CD4-positive, alpha-beta T cell (primary cell): Measurements from ENCODE around the gene POU2F1. TPM values are rescaled to one million over a fixed set of nuclear protein-coding genes. Genes with fewer than 3 reads are reported as not detected.

Experiments
- ATAC-seq: fragments of 200-7000 bp; cut with Tn5 transposase; one replicate; pipeline ENCODE4 v1.10.0; 2022; ENCODE audit warnings: mild to moderate bottlenecking; ENCODE audit not compliant: poor library complexity
- CTCF ChIA-PET: fragments of 350-600 bp; sonication (Branson Sonifier 250); formaldehyde crosslinking; loops from one replicate; lab custom pipeline; 2021; ENCODE audit warnings: antibody characterized with exemption, inconsistent platforms; lab: Charles Lee
- POLR2A ChIA-PET: fragments of 350-600 bp; sonication (Branson Sonifier 250); formaldehyde crosslinking; loops from one replicate; lab custom pipeline; 2021; ENCODE audit warnings: antibody characterized with exemption, inconsistent platforms; lab: Charles Lee
- DNase-seq, 14 experiments: peaks; one replicate each; pipeline ENCODE4 v3.0.0-alpha.2; 2013 to 2020; ENCODE audit warnings: mixed read lengths in 2 of 14
- H3K27ac ChIP-seq, 2 donors: one replicate each; pipeline versions ENCODE4 v1.5.1 to v1.7.0; 2013; ENCODE audit warnings: low read length in 2 of 2, low read depth in 1 of 2, mild to moderate bottlenecking in 1 of 2
- H3K27me3 ChIP-seq, 2 experiments: 1 replicate in 1 of 2; 2 replicates in 1 of 2; pipeline versions ENCODE4 v1.6.1 to v1.7.0; 2013; ENCODE audit warnings: low read length in 2 of 2, control low read depth in 1 of 2, mild to moderate bottlenecking in 1 of 2, moderate library complexity in 1 of 2; ENCODE audit not compliant: insufficient read depth in 2 of 2, control insufficient read depth in 1 of 2
- H3K36me3 ChIP-seq: one replicate; pipeline ENCODE4 v1.6.1; 2013; ENCODE audit warnings: low read length, control low read depth; ENCODE audit not compliant: insufficient read depth
- H3K4me1 ChIP-seq: one replicate; pipeline ENCODE4 v1.6.1; 2013; ENCODE audit warnings: low read length, control low read depth; ENCODE audit not compliant: insufficient read depth
- H3K4me3 ChIP-seq: one replicate; pipeline ENCODE4 v1.5.1; 2013; ENCODE audit warnings: mild to moderate bottlenecking, low read length, moderate library complexity
- H3K9me3 ChIP-seq, 2 experiments: 1 replicate in 1 of 2; 2 replicates in 1 of 2; pipeline versions ENCODE4 v1.6.1 to v1.7.0; 2013; ENCODE audit warnings: low read length in 2 of 2, mild to moderate bottlenecking in 2 of 2, control low read depth in 1 of 2, moderate library complexity in 1 of 2; ENCODE audit not compliant: control insufficient read depth in 1 of 2, insufficient read depth in 1 of 2
- H3K27ac Mint-ChIP-seq: one replicate; pipeline ENCODE4 v1.8.0; 2020; ENCODE audit warnings: mixed read lengths
- H3K27me3 Mint-ChIP-seq: one replicate; pipeline ENCODE4 v1.8.0; 2021; ENCODE audit warnings: mixed read lengths
- H3K36me3 Mint-ChIP-seq: one replicate; pipeline ENCODE4 v1.8.0; 2021; ENCODE audit warnings: low read depth, mixed read lengths
- H3K4me1 Mint-ChIP-seq: one replicate; pipeline ENCODE4 v1.8.0; 2021; ENCODE audit warnings: low read depth, mixed read lengths
- H3K4me3 Mint-ChIP-seq: one replicate; pipeline ENCODE4 v1.8.0; 2020; ENCODE audit warnings: mild to moderate bottlenecking, mixed read lengths
- H3K9me3 Mint-ChIP-seq: one replicate; pipeline ENCODE4 v1.8.0; 2020; ENCODE audit warnings: mixed read lengths
- CTCF ChIP-seq: fragments of 200-600 bp; IDR thresholded peaks from one replicate; pipeline ENCODE4 v1.8.0; 2022; ENCODE audit warnings: antibody characterized with exemption, mild to moderate bottlenecking
- intact Hi-C, 2 experiments: fragments of 100-400 bp; cut with DNase I in 1 of 2; cut with micrococcal nuclease in 1 of 2; formaldehyde crosslinking; loops; one replicate each; pipeline versions ENCODE4 v1.15.1 to v1.9.0; 2023 to 2025; cut with DNase I, micrococcal nuclease
- total RNA-seq, 174 experiments: library from RNA in 2 of 174; stranded (reverse) in 2 of 174; gene quantifications; one replicate each; pipeline ENCODE4 v1.2.3 and lab custom pipeline; 2021 to 2026

Gene POU2F1
- total RNA-seq, 2 experiments from 2014 or later = 27.0 to 28.6 TPM

GRCh38 chr1:167443757-167444156 is 223.1 kb downstream of the POU2F1 start:
- Mint-ChIP-seq H3K36me3 (peaks cover 90% of the 10 kb centered on the region), H3K4me3 (no peak overlapping the region), H3K27me3 (no peaks in the 10 kb centered on the region), H3K9me3 (no peaks in the 10 kb centered on the region), H3K4me1 (peaks cover 89% of the 10 kb centered on the region), H3K27ac (peak overlapping the region; percentile 100)
- peaks cover 95% of the 10 kb centered on the region for H3K4me1 ChIP-seq
- no peak for TF ChIP-seq CTCF
- no peak overlapping the region for H3K27ac ChIP-seq
- ATAC-seq = no peak
- peaks cover 47% of the 10 kb centered on the region for H3K36me3 ChIP-seq
- no peak overlapping the region for H3K4me3 ChIP-seq
- no peak for DNase-seq
- intact Hi-C loops = loop anchor here (2.0 to 10.0 kb wide), 5 partner anchors 41 to 379 kb away; partner anchors contain the start of gene POU2F1 (in 1 of the 2)
- H3K27me3 ChIP-seq = no peaks in the 10 kb centered on the region
- ChIA-PET POLR2A (interaction anchor here (0.9 to 8.0 kb wide), 6 partner anchors 12 to 74 kb away, joined by 3 to 91 read pairs (median 4); partner anchors contain the start of gene CD247), CTCF (interaction anchor here (1.0 kb wide), 1 partner anchor 75 kb away, joined by 5 read pairs; the partner anchor contains the start of gene CD247)
- H3K9me3 ChIP-seq = no peaks in the 10 kb centered on the region

- peaks cover 94% of the 10 kb centered on the region for H3K4me1 ChIP-seq
- peak in 2 of 14 experiments; percentile 2 to 46 for DNase-seq
- no peaks in the 10 kb centered on the region for H3K9me3 Mint-ChIP-seq
- peak overlapping the region; percentile 37 for H3K4me3 ChIP-seq
- peak overlapping the region; percentile 84 to 89 for H3K27ac ChIP-seq
- POLR2A ChIA-PET = interaction anchor here (0.7 to 3.9 kb wide), 30 partner anchors 9 to 356 kb away, joined by 3 to 126 read pairs (median 6); partner anchors contain the start of genes CD247, CREG1, GPA33 and POU2F1
- no peak for TF ChIP-seq CTCF
- H3K27me3 Mint-ChIP-seq = no peaks in the 10 kb centered on the region
- H3K4me1 Mint-ChIP-seq = peaks cover 85% of the 10 kb centered on the region
- H3K4me3 Mint-ChIP-seq = peak overlapping the region; percentile 91
- H3K36me3 Mint-ChIP-seq = peaks cover 72% of the 10 kb centered on the region
- no peaks in the 10 kb centered on the region for H3K9me3 ChIP-seq
- ATAC-seq = no peak
- H3K36me3 ChIP-seq = peaks cover 23% of the 10 kb centered on the region
- CTCF ChIA-PET = interaction anchor here (0.7 to 2.2 kb wide), 11 partner anchors 9 to 227 kb away, joined by 3 to 9 read pairs (median 4); partner anchors contain the start of gene POU2F1
- peak overlapping the region; percentile 100 for H3K27ac Mint-ChIP-seq
- intact Hi-C loops = loop anchor here (1.0 to 10.0 kb wide), 4 partner anchors 8 to 382 kb away; no protein-coding TSS in a partner anchor
- no peaks in the 10 kb centered on the region for H3K27me3 ChIP-seq
Observed at GRCh38 chr1:167446966-167447365, 226.3 kb downstream of the POU2F1 start.

- H3K27ac ChIP-seq = peak overlapping the region; percentile 84 to 89
- peak overlapping the region; percentile 37 for H3K4me3 ChIP-seq
- Mint-ChIP-seq H3K27ac (peak overlapping the region; percentile 100), H3K27me3 (no peaks in the 10 kb centered on the region), H3K4me3 (peak overlapping the region; percentile 91), H3K9me3 (no peaks in the 10 kb centered on the region), H3K36me3 (peaks cover 72% of the 10 kb centered on the region), H3K4me1 (peaks cover 85% of the 10 kb centered on the region)
- POLR2A ChIA-PET = interaction anchor here (0.7 to 3.9 kb wide), 30 partner anchors 8 to 357 kb away, joined by 3 to 126 read pairs (median 6); partner anchors contain the start of genes CD247, CREG1, GPA33 and POU2F1
- intact Hi-C loops = loop anchor here (1.0 to 10.0 kb wide), 4 partner anchors 8 to 383 kb away; no protein-coding TSS in a partner anchor
- no peak for TF ChIP-seq CTCF
- H3K36me3 ChIP-seq = peaks cover 26% of the 10 kb centered on the region
- CTCF ChIA-PET = interaction anchor here (0.7 to 2.2 kb wide), 11 partner anchors 8 to 227 kb away, joined by 3 to 9 read pairs (median 4); partner anchors contain the start of gene POU2F1
- peak; percentile 49 to 92 (median 68) for DNase-seq
- H3K27me3 ChIP-seq = no peaks in the 10 kb centered on the region
- H3K4me1 ChIP-seq = peaks cover 94% of the 10 kb centered on the region
- no peaks in the 10 kb centered on the region for H3K9me3 ChIP-seq
- ATAC-seq = peak; percentile 84
Observed at GRCh38 chr1:167447521-167448136, 226.9 kb downstream of the POU2F1 start.
